Caco-2 (cell line): ENCODE measurements around the gene CIITA. TPM values are rescaled to one million over a fixed set of nuclear protein-coding genes. Genes with fewer than 3 reads are reported as not detected.

ENCODE experiments used
- BruUV-seq: library from RNA; stranded (reverse); fragments of 400-500 nt; replicated peaks from 2 replicates; lab custom pipeline; 2021; lab: Mats Ljungman, UMichigan
- CTCF ChIA-PET: fragments of 300-600 bp; sonication (Branson Sonifier 250); formaldehyde crosslinking; loops from one replicate; lab custom pipeline; 2022; ENCODE audit warnings: antibody characterized with exemption; lab: Charles Lee
- POLR2A ChIA-PET: fragments of 300-600 bp; sonication (Branson Sonifier 250); formaldehyde crosslinking; loops from one replicate; lab custom pipeline; 2022; ENCODE audit warnings: antibody characterized with exemption; lab: Charles Lee
- DNase-seq, 2 experiments: peaks; one replicate each; pipeline versions ENCODE4 v3.0.0 to v3.0.0-alpha.2; 2020 to 2022
- H3K27me3 ChIP-seq: replicated peaks from 2 replicates; pipeline ENCODE4 v1.6.0; 2011; ENCODE audit warnings: low read length; ENCODE audit not compliant: control insufficient read depth, insufficient read depth
- H3K36me3 ChIP-seq: 2 replicates; pipeline ENCODE4 v1.5.1; 2011; ENCODE audit warnings: low read length; ENCODE audit not compliant: control insufficient read depth, insufficient read depth
- H3K4me1 ChIP-seq: fragments of 250-450 bp; sonication (Bioruptor Pico); 2 replicates; pipeline ENCODE4 v1.5.1; 2020; ENCODE audit warnings: mild to moderate bottlenecking
- H3K4me3 ChIP-seq: 2 replicates; pipeline ENCODE4 v1.5.1; 2011; ENCODE audit warnings: low read depth, mild to moderate bottlenecking, control low read depth, low read length
- H3K9me3 ChIP-seq: fragments of 250-450 bp; sonication (Bioruptor Pico); 2 replicates; pipeline ENCODE4 v1.5.1; 2020; ENCODE audit warnings: mild to moderate bottlenecking, moderate library complexity
- H3K27ac Mint-ChIP-seq: one replicate; pipeline ENCODE4 v1.8.0; 2022; ENCODE audit warnings: mixed read lengths; ENCODE audit not compliant: unreplicated experiment
- H3K27me3 Mint-ChIP-seq: one replicate; pipeline ENCODE4 v1.8.0; 2022; ENCODE audit warnings: mixed read lengths; ENCODE audit not compliant: insufficient read depth, unreplicated experiment
- H3K36me3 Mint-ChIP-seq: one replicate; pipeline ENCODE4 v1.8.0; 2022; ENCODE audit warnings: mild to moderate bottlenecking, mixed read lengths; ENCODE audit not compliant: insufficient read depth, unreplicated experiment
- H3K4me1 Mint-ChIP-seq: one replicate; pipeline ENCODE4 v1.8.0; 2022; ENCODE audit warnings: low read depth, mixed read lengths; ENCODE audit not compliant: unreplicated experiment
- H3K4me3 Mint-ChIP-seq: one replicate; pipeline ENCODE4 v1.8.0; 2022; ENCODE audit warnings: mild to moderate bottlenecking, moderate library complexity, mixed read lengths; ENCODE audit not compliant: unreplicated experiment
- H3K9me3 Mint-ChIP-seq: one replicate; pipeline ENCODE4 v1.8.0; 2022; ENCODE audit warnings: mixed read lengths; ENCODE audit not compliant: unreplicated experiment
- CTCF ChIP-seq, 2 experiments: fragments of 200-600 bp in 1 of 2; IDR thresholded peaks; 1 replicate in 1 of 2; 2 replicates in 1 of 2; pipeline versions ENCODE4 v1.5.1 to v1.8.0; 2011 to 2022; ENCODE audit warnings: antibody characterized with exemption in 1 of 2, control low read depth in 1 of 2, inconsistent platforms in 1 of 2, low read depth in 1 of 2, low read length in 1 of 2, mild to moderate bottlenecking in 1 of 2, moderate library complexity in 1 of 2; ENCODE audit not compliant: insufficient read depth in 1 of 2, severe bottlenecking in 1 of 2, unreplicated experiment in 1 of 2
- intact Hi-C: fragments of 100-400 bp; cut with micrococcal nuclease; formaldehyde crosslinking; loops from one replicate; pipeline ENCODE4 v1.10.0; 2022; ENCODE audit not compliant: unreplicated experiment
- total RNA-seq: library from RNA; stranded (reverse); gene quantifications from 2 replicates; pipeline ENCODE4 v1.2.3, GENCODE V29; 2022

The CIITA gene
- total RNA-seq, 1 experiment from 2014 or later: 0.27 TPM

- DNase-seq: no peak
- TF ChIP-seq CTCF (IDR thresholded peaks at IDR 0.05; ENCODE audit: insufficient read depth in 1 of 2, low read depth in 1 of 2, low read length in 1 of 2, severe bottlenecking in 1 of 2, unreplicated experiment in 1 of 2): no peak
- Mint-ChIP-seq H3K4me1 (peaks cover 7% of the 10 kb centered on the region), H3K27me3 (no peaks in the 10 kb centered on the region), H3K36me3 (no peaks in the 10 kb centered on the region), H3K27ac (no peak overlapping the region), H3K4me3 (no peak overlapping the region), H3K9me3 (no peaks in the 10 kb centered on the region)
- Histone ChIP-seq H3K27me3 (no peaks in the 10 kb centered on the region), H3K4me3 (no peak overlapping the region), H3K9me3 (no peaks in the 10 kb centered on the region), H3K4me1 (peaks cover 32% of the 10 kb centered on the region), H3K36me3 (no peaks in the 10 kb centered on the region)
- BruUV-seq: no TSS peak
- CTCF ChIA-PET: interaction anchor here (0.5 to 1.6 kb wide), 9 partner anchors 12 to 710 kb away, joined by 3 to 14 read pairs (median 4); partner anchors contain the start of genes DEXI and NUBP1
- intact Hi-C loops: loop anchor here (2.0 to 10.0 kb wide), 3 partner anchors 36 to 404 kb away; no protein-coding TSS in a partner anchor
- POLR2A ChIA-PET: interaction anchor here (0.9 kb wide), 1 partner anchor 23 kb away, joined by 4 read pairs; the partner anchor contains the start of gene DEXI
Observed at GRCh38 chr16:10919003-10919351, 42.0 kb downstream of the CIITA start.

- POLR2A ChIA-PET: no interaction called here
- peaks cover 7% of the 10 kb centered on the region for H3K36me3 Mint-ChIP-seq
- no TSS peak for BruUV-seq
- H3K27ac Mint-ChIP-seq: no peak overlapping the region
- Histone ChIP-seq H3K36me3 (no peaks in the 10 kb centered on the region), H3K4me3 (no peak overlapping the region), H3K27me3 (no peaks in the 10 kb centered on the region), H3K9me3 (no peaks in the 10 kb centered on the region), H3K4me1 (peaks cover 25% of the 10 kb centered on the region)
- no peaks in the 10 kb centered on the region for H3K27me3 Mint-ChIP-seq
- CTCF ChIA-PET: no interaction called here
- intact Hi-C loops: no loop called here
- H3K4me3 Mint-ChIP-seq: no peak overlapping the region
- DNase-seq: no peak
- no peak for TF ChIP-seq CTCF (IDR thresholded peaks at IDR 0.05; ENCODE audit: insufficient read depth in 1 of 2, low read depth in 1 of 2, low read length in 1 of 2, severe bottlenecking in 1 of 2, unreplicated experiment in 1 of 2)
- H3K9me3 Mint-ChIP-seq: no peaks in the 10 kb centered on the region
- peaks cover 2% of the 10 kb centered on the region for H3K4me1 Mint-ChIP-seq
Observed at GRCh38 chr16:10920726-10921427, 43.9 kb downstream of the CIITA start.

DNA sequence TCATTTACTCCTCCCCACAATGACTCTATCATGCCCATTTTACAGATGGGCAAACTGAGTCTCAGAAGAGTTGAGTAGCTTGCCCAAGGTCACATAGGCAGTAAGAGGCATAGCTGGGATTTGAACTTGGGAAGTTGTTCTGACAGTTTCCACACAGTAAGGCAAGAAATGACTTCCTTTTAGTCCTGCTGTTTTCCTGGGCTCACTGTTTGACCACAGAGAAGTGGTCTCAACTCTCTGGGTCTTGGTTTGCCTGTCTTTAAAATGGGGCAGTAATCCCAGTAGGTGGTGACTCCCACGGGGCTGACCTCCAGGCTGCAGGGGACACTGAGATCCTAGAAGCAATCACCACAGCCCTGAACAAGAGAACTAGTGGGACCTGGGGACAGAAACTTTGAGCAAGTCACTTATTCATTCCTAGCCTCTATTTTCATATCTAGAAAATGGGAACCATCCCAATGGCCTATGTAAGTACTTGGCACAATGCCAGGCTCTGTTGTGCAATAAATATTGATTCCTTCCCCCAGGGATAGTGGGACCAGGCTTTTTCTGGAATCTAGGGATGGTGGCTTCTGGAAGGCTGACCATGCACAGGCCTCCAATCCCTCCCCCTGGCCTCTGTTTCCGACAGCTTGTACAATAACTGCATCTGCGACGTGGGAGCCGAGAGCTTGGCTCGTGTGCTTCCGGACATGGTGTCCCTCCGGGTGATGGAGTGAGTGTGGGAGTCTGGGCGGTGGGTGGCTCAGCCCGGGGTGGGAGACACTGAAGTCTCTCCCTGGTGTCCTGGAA is 44.7 kb downstream of the CIITA start:
- POLR2A ChIA-PET: no interaction called here
- Mint-ChIP-seq H3K27ac (no peak overlapping the region), H3K27me3 (no peaks in the 10 kb centered on the region), H3K4me1 (no peaks in the 10 kb centered on the region), H3K36me3 (peaks cover 11% of the 10 kb centered on the region), H3K4me3 (no peak overlapping the region), H3K9me3 (no peaks in the 10 kb centered on the region)
- no peaks in the 10 kb centered on the region for H3K27me3 ChIP-seq
- no peaks in the 10 kb centered on the region for H3K36me3 ChIP-seq
- no TSS peak for BruUV-seq
- H3K4me3 ChIP-seq: no peak overlapping the region
- intact Hi-C loops: no loop called here
- no peaks in the 10 kb centered on the region for H3K9me3 ChIP-seq
- TF ChIP-seq CTCF (IDR thresholded peaks at IDR 0.05; ENCODE audit: insufficient read depth in 1 of 2, low read depth in 1 of 2, low read length in 1 of 2, severe bottlenecking in 1 of 2, unreplicated experiment in 1 of 2): no peak
- no peak for DNase-seq
- peaks cover 17% of the 10 kb centered on the region for H3K4me1 ChIP-seq
- CTCF ChIA-PET: no interaction called here
